Measurements from ENCODE around the gene HAUS7.

Gene HAUS7

GRCh38 chrX:153464116-153464515 lies 6.3 kb downstream of the HAUS7 start:
- no peak for DNase-seq (ENCODE audit: low read depth in 1 of 2, low spot score in 1 of 2)
- TF ChIP-seq POLR2AphosphoS5 (IDR thresholded peaks at IDR 0.05; ENCODE audit: low read depth) (no peak), GABPA (IDR thresholded peaks at IDR 0.05; ENCODE audit: low read depth) (no peak), SPI1 (IDR thresholded peaks at IDR 0.05; ENCODE audit: borderline replicate concordance, low read depth) (no peak), CTCF (IDR thresholded peaks at IDR 0.05; ENCODE audit: insufficient read depth, low read length) (no peak)
- TF ChIP-seq, protein P1, sequence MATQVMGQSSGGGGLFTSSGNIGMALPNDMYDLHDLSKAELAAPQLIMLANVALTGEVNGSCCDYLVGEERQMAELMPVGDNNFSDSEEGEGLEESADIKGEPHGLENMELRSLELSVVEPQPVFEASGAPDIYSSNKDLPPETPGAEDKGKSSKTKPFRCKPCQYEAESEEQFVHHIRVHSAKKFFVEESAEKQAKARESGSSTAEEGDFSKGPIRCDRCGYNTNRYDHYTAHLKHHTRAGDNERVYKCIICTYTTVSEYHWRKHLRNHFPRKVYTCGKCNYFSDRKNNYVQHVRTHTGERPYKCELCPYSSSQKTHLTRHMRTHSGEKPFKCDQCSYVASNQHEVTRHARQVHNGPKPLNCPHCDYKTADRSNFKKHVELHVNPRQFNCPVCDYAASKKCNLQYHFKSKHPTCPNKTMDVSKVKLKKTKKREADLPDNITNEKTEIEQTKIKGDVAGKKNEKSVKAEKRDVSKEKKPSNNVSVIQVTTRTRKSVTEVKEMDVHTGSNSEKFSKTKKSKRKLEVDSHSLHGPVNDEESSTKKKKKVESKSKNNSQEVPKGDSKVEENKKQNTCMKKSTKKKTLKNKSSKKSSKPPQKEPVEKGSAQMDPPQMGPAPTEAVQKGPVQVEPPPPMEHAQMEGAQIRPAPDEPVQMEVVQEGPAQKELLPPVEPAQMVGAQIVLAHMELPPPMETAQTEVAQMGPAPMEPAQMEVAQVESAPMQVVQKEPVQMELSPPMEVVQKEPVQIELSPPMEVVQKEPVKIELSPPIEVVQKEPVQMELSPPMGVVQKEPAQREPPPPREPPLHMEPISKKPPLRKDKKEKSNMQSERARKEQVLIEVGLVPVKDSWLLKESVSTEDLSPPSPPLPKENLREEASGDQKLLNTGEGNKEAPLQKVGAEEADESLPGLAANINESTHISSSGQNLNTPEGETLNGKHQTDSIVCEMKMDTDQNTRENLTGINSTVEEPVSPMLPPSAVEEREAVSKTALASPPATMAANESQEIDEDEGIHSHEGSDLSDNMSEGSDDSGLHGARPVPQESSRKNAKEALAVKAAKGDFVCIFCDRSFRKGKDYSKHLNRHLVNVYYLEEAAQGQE (IDR thresholded peaks at IDR 0.05; ENCODE audit: insufficient replicate concordance, low read depth): no peak
- Histone ChIP-seq H3K27me3 (ENCODE audit: insufficient read depth, poor library complexity, severe bottlenecking) (no peaks in the 10 kb centered on the region), H3K4me3 (replicated peaks; ENCODE audit: insufficient read depth, low read length) (no peak overlapping the region), H3K27ac (replicated peaks) (no peak overlapping the region)

DNA sequence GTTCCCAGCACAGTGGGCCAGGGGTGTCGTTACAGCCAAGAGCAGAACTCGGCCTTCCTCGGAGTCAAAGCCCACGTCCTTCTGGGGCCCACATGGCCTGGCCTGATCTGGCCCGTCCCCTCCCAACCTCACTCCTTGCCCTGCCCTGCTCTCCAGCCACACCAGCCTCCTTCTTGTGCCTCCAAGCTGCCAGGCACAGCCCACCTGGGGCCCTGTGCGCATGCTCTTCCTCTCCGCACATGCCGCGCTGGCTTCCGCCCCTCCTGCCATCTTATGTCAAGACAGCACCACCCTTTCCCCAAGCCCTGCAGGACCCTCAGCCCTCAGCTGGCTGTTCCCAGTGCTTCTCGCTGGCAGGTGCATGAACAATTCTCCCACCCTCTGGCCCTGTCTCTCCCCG lies 6.8 kb downstream of the HAUS7 start:
- no peaks in the 10 kb centered on the region for H3K27me3 ChIP-seq (ENCODE audit: insufficient read depth, poor library complexity, severe bottlenecking)
- no peak overlapping the region for H3K27ac ChIP-seq (replicated peaks)

GRCh38 chrX:153463031-153463430 lies 7.3 kb downstream of the HAUS7 start:
- Histone ChIP-seq H3K27ac (replicated peaks) (no peak overlapping the region), H3K27me3 (ENCODE audit: insufficient read depth, poor library complexity, severe bottlenecking) (no peaks in the 10 kb centered on the region), H3K4me3 (replicated peaks; ENCODE audit: insufficient read depth, low read length) (no peak overlapping the region)
- TF ChIP-seq POLR2AphosphoS5 (IDR thresholded peaks at IDR 0.05; ENCODE audit: low read depth) (no peak), GABPA (IDR thresholded peaks at IDR 0.05; ENCODE audit: low read depth) (no peak), CTCF (IDR thresholded peaks at IDR 0.05; ENCODE audit: insufficient read depth, low read length) (no peak), SPI1 (IDR thresholded peaks at IDR 0.05; ENCODE audit: borderline replicate concordance, low read depth) (no peak)
- TF ChIP-seq, protein P1 (IDR thresholded peaks at IDR 0.05; ENCODE audit: insufficient replicate concordance, low read depth): no peak
- no peak for DNase-seq (ENCODE audit: low read depth in 1 of 2, low spot score in 1 of 2)

More for the DNA sequence above, 6.8 kb downstream of the HAUS7 start:
- TF ChIP-seq GABPA (IDR thresholded peaks at IDR 0.05; ENCODE audit: low read depth) (no peak), SPI1 (IDR thresholded peaks at IDR 0.05; ENCODE audit: borderline replicate concordance, low read depth) (no peak), POLR2AphosphoS5 (IDR thresholded peaks at IDR 0.05; ENCODE audit: low read depth) (no peak), CTCF (IDR thresholded peaks at IDR 0.05; ENCODE audit: insufficient read depth, low read length) (no peak)
- TF ChIP-seq, protein P1 (IDR thresholded peaks at IDR 0.05; ENCODE audit: insufficient replicate concordance, low read depth): no peak
- DNase-seq (ENCODE audit: low read depth in 1 of 2, low spot score in 1 of 2): no peak
- no peak overlapping the region for H3K4me3 ChIP-seq (replicated peaks; ENCODE audit: insufficient read depth, low read length)

Data from HL-60 (cell line).